Measurements from ENCODE around the gene UGT2A3. TPM values are rescaled to one million over a fixed set of nuclear protein-coding genes. Genes with fewer than 3 reads are reported as not detected.

Gene UGT2A3
- 0.67 TPM in 2 replicates for total RNA-seq
- long read RNA-seq, transcript UGT2A3-201 (6 exons, 2,965 nt): major isoform, 7 of 9 reads
- long read RNA-seq, partial matches to known transcripts: 0 of 9 reads
- long read RNA-seq, other reads (novel, unspliced or antisense): 2 of 9 reads

DNA sequence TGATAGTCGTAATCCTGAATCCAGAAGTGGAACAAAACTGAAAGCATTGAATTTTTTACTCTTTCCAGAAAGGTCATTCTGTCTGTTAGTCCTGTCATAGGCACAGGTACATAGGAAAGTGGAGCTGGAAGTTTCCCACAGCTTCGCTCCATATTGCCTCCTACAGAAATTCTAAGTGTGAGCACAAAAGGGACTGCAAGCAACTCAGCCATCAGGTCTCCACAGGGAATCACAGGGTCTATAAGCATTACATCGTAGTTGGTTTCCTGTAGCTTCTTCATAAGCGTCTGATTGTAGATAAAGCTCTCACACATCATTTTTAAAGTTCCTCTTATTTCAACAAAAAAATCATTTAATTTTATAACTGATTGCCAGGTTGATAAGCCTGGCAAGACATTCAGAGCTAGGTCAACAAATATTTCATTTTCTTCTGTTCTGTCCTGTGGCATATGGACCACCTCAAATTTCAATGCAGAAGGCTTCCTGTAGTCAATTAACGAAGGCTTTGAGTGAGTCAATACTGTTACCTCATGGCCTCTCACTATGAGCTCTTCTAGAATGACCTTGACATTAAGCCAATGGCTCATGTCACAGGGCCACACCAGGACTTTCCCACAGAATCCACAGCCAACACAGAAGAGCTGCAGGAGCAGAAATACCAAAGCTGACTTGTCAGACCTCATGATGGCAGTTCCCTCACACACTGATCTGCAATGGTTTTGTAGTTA lies at the start of gene UGT2A3:
UGT2A3 (minus strand) TSS at position 727 of the 728 bp plus-strand sequence; CDS start at position 683, 44 bp downstream.
- Mint-ChIP-seq H3K9me3 (ENCODE audit: low read depth) (peaks cover 28% of the 10 kb centered on the region), H3K27ac (peak within 1 kb of the TSS; percentile 68), H3K36me3 (ENCODE audit: insufficient read depth) (peaks cover 19% of the 10 kb centered on the region), H3K4me3 (ENCODE audit: low read depth) (peak within 1 kb of the TSS; percentile 11), H3K4me1 (ENCODE audit: low read depth) (peaks cover 24% of the 10 kb centered on the region), H3K27me3 (no peaks in the 10 kb centered on the region)
- TF ChIP-seq, protein P1, sequence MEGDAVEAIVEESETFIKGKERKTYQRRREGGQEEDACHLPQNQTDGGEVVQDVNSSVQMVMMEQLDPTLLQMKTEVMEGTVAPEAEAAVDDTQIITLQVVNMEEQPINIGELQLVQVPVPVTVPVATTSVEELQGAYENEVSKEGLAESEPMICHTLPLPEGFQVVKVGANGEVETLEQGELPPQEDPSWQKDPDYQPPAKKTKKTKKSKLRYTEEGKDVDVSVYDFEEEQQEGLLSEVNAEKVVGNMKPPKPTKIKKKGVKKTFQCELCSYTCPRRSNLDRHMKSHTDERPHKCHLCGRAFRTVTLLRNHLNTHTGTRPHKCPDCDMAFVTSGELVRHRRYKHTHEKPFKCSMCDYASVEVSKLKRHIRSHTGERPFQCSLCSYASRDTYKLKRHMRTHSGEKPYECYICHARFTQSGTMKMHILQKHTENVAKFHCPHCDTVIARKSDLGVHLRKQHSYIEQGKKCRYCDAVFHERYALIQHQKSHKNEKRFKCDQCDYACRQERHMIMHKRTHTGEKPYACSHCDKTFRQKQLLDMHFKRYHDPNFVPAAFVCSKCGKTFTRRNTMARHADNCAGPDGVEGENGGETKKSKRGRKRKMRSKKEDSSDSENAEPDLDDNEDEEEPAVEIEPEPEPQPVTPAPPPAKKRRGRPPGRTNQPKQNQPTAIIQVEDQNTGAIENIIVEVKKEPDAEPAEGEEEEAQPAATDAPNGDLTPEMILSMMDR (IDR thresholded peaks at IDR 0.05; ENCODE audit: unreplicated experiment): no peak
- no peak for DNase-seq (ENCODE audit: low spot score, unreplicated experiment)

DNA sequence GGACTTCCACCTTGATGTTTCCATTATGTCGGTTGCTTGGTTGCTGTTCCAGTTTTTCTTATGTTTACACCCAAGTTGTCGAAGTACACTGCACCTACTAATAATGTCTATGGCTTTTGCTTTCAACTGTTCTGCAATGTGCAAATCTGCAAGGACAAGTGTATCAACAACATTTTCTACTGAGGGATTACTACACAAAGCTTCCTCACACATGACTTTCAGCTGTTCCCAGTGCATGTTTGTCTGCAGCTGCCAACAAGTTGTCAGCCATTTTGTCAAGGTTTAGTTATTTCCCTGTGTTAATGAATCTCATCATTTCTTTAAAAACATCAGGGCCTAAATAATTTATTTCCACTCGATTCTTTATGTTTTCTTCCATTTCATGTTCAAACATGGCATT lies 45.4 kb upstream of the UGT2A3 start:
- no peak for DNase-seq (ENCODE audit: low spot score, unreplicated experiment)
- Mint-ChIP-seq H3K27ac (no peak overlapping the region), H3K9me3 (ENCODE audit: low read depth) (peaks cover 8% of the 10 kb centered on the region), H3K4me1 (ENCODE audit: low read depth) (peaks cover 1% of the 10 kb centered on the region), H3K4me3 (ENCODE audit: low read depth) (no peak overlapping the region), H3K27me3 (no peaks in the 10 kb centered on the region), H3K36me3 (ENCODE audit: insufficient read depth) (peaks cover 3% of the 10 kb centered on the region)
- TF ChIP-seq, protein P1 (IDR thresholded peaks at IDR 0.05; ENCODE audit: unreplicated experiment): no peak

DNA sequence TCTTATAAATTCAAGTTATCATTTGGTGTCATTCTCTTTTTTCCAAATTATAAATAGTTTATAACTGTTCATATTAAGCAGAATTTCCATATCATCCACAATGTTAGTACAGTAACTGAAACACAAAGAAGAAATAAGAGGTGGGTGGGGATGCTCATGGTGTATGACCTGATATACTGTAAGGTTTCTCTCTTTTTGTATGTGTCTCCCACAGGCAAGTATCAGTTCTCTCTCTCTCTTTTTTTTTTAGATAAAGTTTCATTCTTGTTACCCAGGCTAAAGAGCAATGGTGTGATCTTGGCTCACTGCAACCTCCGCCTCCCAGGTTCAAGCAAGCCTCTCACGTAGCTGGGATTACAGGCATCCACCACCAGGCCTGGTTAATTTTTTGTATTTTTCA lies 43.7 kb upstream of the UGT2A3 start:
- H3K36me3 Mint-ChIP-seq (ENCODE audit: insufficient read depth): peaks cover 4% of the 10 kb centered on the region
- no peaks in the 10 kb centered on the region for H3K27me3 Mint-ChIP-seq
- TF ChIP-seq, protein P1 (IDR thresholded peaks at IDR 0.05; ENCODE audit: unreplicated experiment): no peak
- DNase-seq (ENCODE audit: low spot score, unreplicated experiment): no peak
- H3K27ac Mint-ChIP-seq: no peak overlapping the region
- H3K4me1 Mint-ChIP-seq (ENCODE audit: low read depth): peaks cover 1% of the 10 kb centered on the region
- peaks cover 8% of the 10 kb centered on the region for H3K9me3 Mint-ChIP-seq (ENCODE audit: low read depth)
- no peak overlapping the region for H3K4me3 Mint-ChIP-seq (ENCODE audit: low read depth)

DNA sequence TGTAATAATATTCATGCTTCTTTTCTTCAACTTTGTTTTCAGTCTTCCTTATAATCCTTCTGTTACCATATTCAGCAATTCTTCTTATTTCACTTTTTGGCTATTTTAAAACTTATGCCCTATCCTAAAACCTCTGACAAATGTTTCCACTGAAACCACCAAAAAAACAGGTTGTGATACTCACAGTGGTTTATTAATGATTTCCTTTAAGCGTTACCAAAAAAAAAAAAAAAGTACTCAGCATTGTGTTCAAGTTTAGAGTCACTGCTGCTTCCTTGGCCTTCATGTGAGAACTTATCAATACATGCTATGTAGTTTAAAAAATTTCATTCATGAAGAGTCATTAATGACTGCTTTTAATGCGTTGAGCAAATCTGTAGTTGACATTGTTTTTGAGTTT lies 35.4 kb upstream of the UGT2A3 start:
- DNase-seq (ENCODE audit: low spot score, unreplicated experiment): no peak
- Mint-ChIP-seq H3K4me1 (ENCODE audit: low read depth) (peaks cover 1% of the 10 kb centered on the region), H3K27ac (no peak overlapping the region), H3K4me3 (ENCODE audit: low read depth) (no peak overlapping the region), H3K9me3 (ENCODE audit: low read depth) (peaks cover 22% of the 10 kb centered on the region), H3K36me3 (ENCODE audit: insufficient read depth) (peaks cover 16% of the 10 kb centered on the region), H3K27me3 (no peaks in the 10 kb centered on the region)
- TF ChIP-seq, protein P1 (IDR thresholded peaks at IDR 0.05; ENCODE audit: unreplicated experiment): no peak

DNA sequence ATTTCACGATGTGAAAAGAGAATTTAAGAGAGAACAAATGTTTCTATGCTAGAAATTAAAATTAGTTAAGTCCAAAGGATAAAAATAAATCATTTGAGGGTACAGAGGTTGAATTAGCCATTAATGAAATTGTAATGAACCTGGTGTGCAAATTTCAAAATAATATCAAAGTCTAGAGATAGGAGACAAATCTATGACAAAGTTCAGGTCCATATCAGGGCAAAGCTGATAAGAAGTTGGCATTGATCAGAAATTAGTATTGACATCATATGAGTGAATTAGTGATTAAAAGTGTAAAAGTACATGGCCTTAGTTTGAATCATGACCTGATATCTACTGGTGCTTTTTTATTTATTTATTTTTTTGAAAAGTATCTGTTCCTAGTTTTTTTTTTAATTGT lies 33.8 kb upstream of the UGT2A3 start:
- Mint-ChIP-seq H3K36me3 (ENCODE audit: insufficient read depth) (peaks cover 15% of the 10 kb centered on the region), H3K4me3 (ENCODE audit: low read depth) (no peak overlapping the region), H3K27me3 (no peaks in the 10 kb centered on the region), H3K9me3 (ENCODE audit: low read depth) (peaks cover 26% of the 10 kb centered on the region), H3K4me1 (ENCODE audit: low read depth) (peaks cover 1% of the 10 kb centered on the region), H3K27ac (no peak overlapping the region)
- no peak for DNase-seq (ENCODE audit: low spot score, unreplicated experiment)
- TF ChIP-seq, protein P1 (IDR thresholded peaks at IDR 0.05; ENCODE audit: unreplicated experiment): no peak

Measured in progenitor cell of endocrine pancreas (in vitro differentiated cells).